CD4-positive, alpha-beta T cell treated with Interleukin-21 for 1 hour (primary cell): ENCODE data around the gene SLITRK6.
A peak's percentile ranks its signal among the peaks of the same experiment; 100 is the strongest.
"Not testable (repeated sequence)": the region's sequence is repeated elsewhere in the genome, so short reads cannot be mapped to it uniquely, and the experiment has no call there.

Source experiments
- DNase-seq: peaks from one replicate; pipeline ENCODE4 v3.0.0-alpha.2; 2020

SLITRK6 gene

GRCh38 chr13:85799097-85799582, at the start of gene SLITRK6:
Gene SLITRK6, minus strand, starts transcription at chr13:85799419. Its CDS starts 2,911 bp downstream, at chr13:85796508.
- DNase-seq = no peak

GRCh38 chr13:85847012-85847411, 47.8 kb upstream of the SLITRK6 start:
- DNase-seq = no peak

GRCh38 chr13:85841427-85841826, 42.2 kb upstream of the SLITRK6 start:
- DNase-seq = no peak

- DNase-seq = no peak
Measured at GRCh38 chr13:85833921-85834320, 34.7 kb upstream of the SLITRK6 start.

- peak; percentile 1 for DNase-seq
Measured at GRCh38 chr13:85828094-85828684, 29.0 kb upstream of the SLITRK6 start.

- no peak for DNase-seq
Measured at GRCh38 chr13:85825454-85825853, 26.2 kb upstream of the SLITRK6 start.

GRCh38 chr13:85823832-85824231, 24.6 kb upstream of the SLITRK6 start:
- no peak for DNase-seq

- no peak for DNase-seq
Measured at GRCh38 chr13:85819513-85819912, 20.3 kb upstream of the SLITRK6 start.

- no peak for DNase-seq
Measured at GRCh38 chr13:85816413-85816812, 17.2 kb upstream of the SLITRK6 start.

- no peak for DNase-seq
Measured at GRCh38 chr13:85812282-85812681, 13.1 kb upstream of the SLITRK6 start.

GRCh38 chr13:85808811-85809210, 9.6 kb upstream of the SLITRK6 start:
- no peak for DNase-seq

GRCh38 chr13:85806553-85807175, 7.4 kb upstream of the SLITRK6 start:
- peak; percentile 15 for DNase-seq

- DNase-seq = no peak
Measured at GRCh38 chr13:85798556-85798955, 663 bp downstream of the SLITRK6 start.

- DNase-seq = no peak
Measured at GRCh38 chr13:85797311-85797710, 1.9 kb downstream of the SLITRK6 start.

GRCh38 chr13:85785205-85785604, 14.0 kb downstream of the SLITRK6 start:
- DNase-seq = no peak

- no peak for DNase-seq
Measured at GRCh38 chr13:85772367-85772766, 26.9 kb downstream of the SLITRK6 start.

- no peak for DNase-seq
Measured at GRCh38 chr13:85771856-85772255, 27.4 kb downstream of the SLITRK6 start.

GRCh38 chr13:85768946-85769345, 30.3 kb downstream of the SLITRK6 start:
- DNase-seq = no peak

GRCh38 chr13:85755123-85755522, 44.1 kb downstream of the SLITRK6 start:
- DNase-seq = no peak

GRCh38 chr13:85743201-85743770, 55.9 kb downstream of the SLITRK6 start:
- DNase-seq = not testable (repeated sequence)
